Activated T-helper 17 cell treated with anti-CD3 and anti-CD28 coated beads, Interleukin-2, amount 50 U/mL, for 72 hours (primary cell): Measurements from ENCODE around the gene DTWD1. TPM values are rescaled to one million over a fixed set of nuclear protein-coding genes. Genes with fewer than 3 reads are reported as not detected.
"Not testable (repeated sequence)": the region's sequence is repeated elsewhere in the genome, so short reads cannot be mapped to it uniquely, and the experiment has no call there.

Experiments
- ATAC-seq: fragments of 150-1000 bp; cut with Tn5 transposase; replicated peaks from 2 replicates; pipeline ENCODE4 v1.10.0; 2021; ENCODE audit warnings: mild to moderate bottlenecking, moderate library complexity
- H3K27ac Mint-ChIP-seq: one replicate; pipeline ENCODE4 v1.8.0; 2022; ENCODE audit warnings: mixed read lengths
- H3K27me3 Mint-ChIP-seq: one replicate; pipeline ENCODE4 v1.8.0; 2022; ENCODE audit warnings: mixed read lengths
- H3K36me3 Mint-ChIP-seq: one replicate; pipeline ENCODE4 v1.8.0; 2022; ENCODE audit warnings: low read depth, mild to moderate bottlenecking, mixed read lengths
- H3K4me1 Mint-ChIP-seq: one replicate; pipeline ENCODE4 v1.8.0; 2022; ENCODE audit warnings: mixed read lengths
- H3K4me3 Mint-ChIP-seq: one replicate; pipeline ENCODE4 v1.8.0; 2022; ENCODE audit warnings: mild to moderate bottlenecking, mixed read lengths
- H3K9me3 Mint-ChIP-seq: one replicate; pipeline ENCODE4 v1.8.0; 2022; ENCODE audit warnings: mixed read lengths
- total RNA-seq, 2 donors: library from RNA; stranded (reverse); gene quantifications; one replicate each; pipeline ENCODE4 v1.2.3, GENCODE V29; 2022

The DTWD1 gene
- total RNA-seq, 2 donors from 2014 or later, result 20.7 to 22.0 TPM

- H3K27ac Mint-ChIP-seq, result no peak overlapping the region
- H3K27me3 Mint-ChIP-seq, result no peaks in the 10 kb centered on the region
- no peaks in the 10 kb centered on the region for H3K9me3 Mint-ChIP-seq
- H3K4me1 Mint-ChIP-seq, result peaks cover 12% of the 10 kb centered on the region
- H3K36me3 Mint-ChIP-seq, result peaks cover 32% of the 10 kb centered on the region
- no peak for ATAC-seq
- H3K4me3 Mint-ChIP-seq, result no peak overlapping the region
Observed at GRCh38 chr15:49624056-49624455, 3.2 kb downstream of the DTWD1 start.

- no peaks in the 10 kb centered on the region for H3K27me3 Mint-ChIP-seq
- H3K27ac Mint-ChIP-seq, result no peak overlapping the region
- H3K36me3 Mint-ChIP-seq, result peaks cover 47% of the 10 kb centered on the region
- H3K4me3 Mint-ChIP-seq, result no peak overlapping the region
- no peaks in the 10 kb centered on the region for H3K9me3 Mint-ChIP-seq
- H3K4me1 Mint-ChIP-seq, result peaks cover 12% of the 10 kb centered on the region
- ATAC-seq, result no peak
Observed at GRCh38 chr15:49625460-49626036, 4.7 kb downstream of the DTWD1 start.

- Mint-ChIP-seq H3K9me3 (no peaks in the 10 kb centered on the region), H3K27me3 (no peaks in the 10 kb centered on the region), H3K27ac (no peak overlapping the region), H3K36me3 (peaks cover 52% of the 10 kb centered on the region), H3K4me3 (no peak overlapping the region), H3K4me1 (peaks cover 5% of the 10 kb centered on the region)
- ATAC-seq, result no peak
Observed at GRCh38 chr15:49627407-49627877, 6.6 kb downstream of the DTWD1 start.

GRCh38 chr15:49628379-49628778, 7.5 kb downstream of the DTWD1 start:
- no peak for ATAC-seq
- Mint-ChIP-seq H3K27ac (no peak overlapping the region), H3K9me3 (no peaks in the 10 kb centered on the region), H3K27me3 (no peaks in the 10 kb centered on the region), H3K4me1 (peaks cover 2% of the 10 kb centered on the region), H3K4me3 (no peak overlapping the region), H3K36me3 (peaks cover 55% of the 10 kb centered on the region)

- no peak overlapping the region for H3K27ac Mint-ChIP-seq
- no peaks in the 10 kb centered on the region for H3K9me3 Mint-ChIP-seq
- ATAC-seq, result no peak
- peaks cover 53% of the 10 kb centered on the region for H3K36me3 Mint-ChIP-seq
- H3K4me1 Mint-ChIP-seq, result no peaks in the 10 kb centered on the region
- no peak overlapping the region for H3K4me3 Mint-ChIP-seq
- H3K27me3 Mint-ChIP-seq, result no peaks in the 10 kb centered on the region
Observed at GRCh38 chr15:49637857-49638256, 17.0 kb downstream of the DTWD1 start.

- Mint-ChIP-seq H3K27me3 (no peaks in the 10 kb centered on the region), H3K4me3 (no peak overlapping the region), H3K27ac (peak overlapping the region; percentile 10), H3K36me3 (peaks cover 25% of the 10 kb centered on the region), H3K9me3 (no peaks in the 10 kb centered on the region), H3K4me1 (no peaks in the 10 kb centered on the region)
- no peak for ATAC-seq
Observed at GRCh38 chr15:49644364-49644794, 23.5 kb downstream of the DTWD1 start.

- Mint-ChIP-seq H3K9me3 (no peaks in the 10 kb centered on the region), H3K4me3 (no peak overlapping the region), H3K4me1 (no peaks in the 10 kb centered on the region), H3K36me3 (peaks cover 25% of the 10 kb centered on the region), H3K27me3 (no peaks in the 10 kb centered on the region), H3K27ac (peak overlapping the region; percentile 10)
- ATAC-seq, result no peak
Observed at GRCh38 chr15:49645277-49645676, 24.4 kb downstream of the DTWD1 start.

GRCh38 chr15:49645941-49646340, 25.1 kb downstream of the DTWD1 start:
- no peak for ATAC-seq
- peaks cover 25% of the 10 kb centered on the region for H3K36me3 Mint-ChIP-seq
- no peaks in the 10 kb centered on the region for H3K9me3 Mint-ChIP-seq
- no peak overlapping the region for H3K4me3 Mint-ChIP-seq
- no peaks in the 10 kb centered on the region for H3K27me3 Mint-ChIP-seq
- no peak overlapping the region for H3K27ac Mint-ChIP-seq
- H3K4me1 Mint-ChIP-seq, result no peaks in the 10 kb centered on the region

GRCh38 chr15:49646891-49647290, 26.0 kb downstream of the DTWD1 start:
- Mint-ChIP-seq H3K4me3 (no peak overlapping the region), H3K27ac (no peak overlapping the region), H3K4me1 (no peaks in the 10 kb centered on the region), H3K9me3 (peaks cover under 1% of the 10 kb centered on the region), H3K27me3 (no peaks in the 10 kb centered on the region), H3K36me3 (peaks cover 19% of the 10 kb centered on the region)
- no peak for ATAC-seq

- Mint-ChIP-seq H3K27ac (no peak overlapping the region), H3K27me3 (no peaks in the 10 kb centered on the region), H3K9me3 (peaks cover 19% of the 10 kb centered on the region), H3K4me1 (no peaks in the 10 kb centered on the region), H3K36me3 (no peaks in the 10 kb centered on the region), H3K4me3 (no peak overlapping the region)
- no peak for ATAC-seq
Observed at GRCh38 chr15:49649987-49650386, 29.1 kb downstream of the DTWD1 start.

- no peak for ATAC-seq
- no peaks in the 10 kb centered on the region for H3K36me3 Mint-ChIP-seq
- no peaks in the 10 kb centered on the region for H3K27me3 Mint-ChIP-seq
- peaks cover 19% of the 10 kb centered on the region for H3K9me3 Mint-ChIP-seq
- no peaks in the 10 kb centered on the region for H3K4me1 Mint-ChIP-seq
- no peak overlapping the region for H3K27ac Mint-ChIP-seq
- H3K4me3 Mint-ChIP-seq, result no peak overlapping the region
Observed at GRCh38 chr15:49650676-49651075, 29.8 kb downstream of the DTWD1 start.

GRCh38 chr15:49652922-49653321, 32.1 kb downstream of the DTWD1 start:
- no peak overlapping the region for H3K4me3 Mint-ChIP-seq
- no peak for ATAC-seq
- peaks cover 20% of the 10 kb centered on the region for H3K9me3 Mint-ChIP-seq
- H3K27me3 Mint-ChIP-seq, result peaks cover 2% of the 10 kb centered on the region
- H3K36me3 Mint-ChIP-seq, result no peaks in the 10 kb centered on the region
- no peaks in the 10 kb centered on the region for H3K4me1 Mint-ChIP-seq
- no peak overlapping the region for H3K27ac Mint-ChIP-seq

GRCh38 chr15:49656734-49657133, 35.9 kb downstream of the DTWD1 start:
- no peak overlapping the region for H3K27ac Mint-ChIP-seq
- no peak overlapping the region for H3K4me3 Mint-ChIP-seq
- no peaks in the 10 kb centered on the region for H3K36me3 Mint-ChIP-seq
- H3K27me3 Mint-ChIP-seq, result peaks cover 11% of the 10 kb centered on the region
- no peaks in the 10 kb centered on the region for H3K4me1 Mint-ChIP-seq
- H3K9me3 Mint-ChIP-seq, result peaks cover 26% of the 10 kb centered on the region
- no peak for ATAC-seq

- no peaks in the 10 kb centered on the region for H3K9me3 Mint-ChIP-seq
- no peaks in the 10 kb centered on the region for H3K36me3 Mint-ChIP-seq
- H3K27ac Mint-ChIP-seq, result no peak overlapping the region
- no peak for ATAC-seq
- H3K27me3 Mint-ChIP-seq, result peaks cover 18% of the 10 kb centered on the region
- H3K4me3 Mint-ChIP-seq, result no peak overlapping the region
- no peaks in the 10 kb centered on the region for H3K4me1 Mint-ChIP-seq
Observed at GRCh38 chr15:49664716-49665115, 43.9 kb downstream of the DTWD1 start.

GRCh38 chr15:49666486-49666885, 45.6 kb downstream of the DTWD1 start:
- ATAC-seq, H3K36me3 Mint-ChIP-seq, H3K4me1 Mint-ChIP-seq, H3K9me3 Mint-ChIP-seq, H3K27ac Mint-ChIP-seq, H3K4me3 Mint-ChIP-seq: not testable (repeated sequence)
- peaks cover 17% of the 10 kb centered on the region for H3K27me3 Mint-ChIP-seq

GRCh38 chr15:49669288-49669687, 48.4 kb downstream of the DTWD1 start:
- Mint-ChIP-seq H3K36me3 (no peaks in the 10 kb centered on the region), H3K4me3 (no peak overlapping the region), H3K9me3 (no peaks in the 10 kb centered on the region), H3K4me1 (no peaks in the 10 kb centered on the region), H3K27ac (no peak overlapping the region), H3K27me3 (peaks cover 9% of the 10 kb centered on the region)
- no peak for ATAC-seq
